HCT116 (cell line): ENCODE results near the gene LRRK1. TPM values are rescaled to one million over a fixed set of nuclear protein-coding genes. Genes with fewer than 3 reads are reported as not detected.

Experiments used
- ATAC-seq: fragments of 200-7000 bp; cut with Tn5 transposase; 2 replicates; pipeline ENCODE4 v1.9.1; 2020; ENCODE audit warnings: mild to moderate bottlenecking, moderate library complexity
- BruUV-seq: library from RNA; stranded (reverse); fragments of 400-500 nt; replicated peaks from 2 replicates; lab custom pipeline; 2021; lab: Mats Ljungman, UMichigan
- CTCF ChIA-PET: fragments of 300-600 bp; sonication (Branson Sonifier 250); formaldehyde crosslinking; loops from one replicate; lab custom pipeline; 2021; ENCODE audit warnings: antibody characterized with exemption; lab: Charles Lee
- POLR2A ChIA-PET: fragments of 300-600, 350-600 bp; sonication (Branson Sonifier 250); formaldehyde crosslinking; loops from one replicate; lab custom pipeline; 2021; ENCODE audit warnings: antibody characterized with exemption; lab: Charles Lee
- RAD21 ChIA-PET, 2 experiments: fragments of 300-600 bp; sonication (Branson Sonifier 250); formaldehyde crosslinking; loops; one replicate each; lab custom pipeline; 2023; ENCODE audit warnings: low total read pairs in 2 of 2; ENCODE audit not compliant: uncharacterized antibody in 2 of 2, unreplicated experiment in 2 of 2, low non-redundant PET in 1 of 2; lab: Charles Lee
- DNase-seq: peaks from one replicate; pipeline ENCODE4 v3.0.0-alpha.2; 2010; ENCODE audit warnings: low read depth, low spot score
- H2AFZ ChIP-seq: fragments of 200-600 bp; shearing (Covaris generic), sonication (generic); 2 replicates; pipeline ENCODE4 v1.6.1; 2017; ENCODE audit warnings: low read depth, mixed run types, mixed read lengths, antibody characterized with exemption, low read length; ENCODE audit not compliant: poor library complexity, severe bottlenecking
- H3K27ac ChIP-seq: 2 replicates; pipeline ENCODE4 v1.5.1; 2012; ENCODE audit warnings: low read depth, low read length
- H3K27me3 ChIP-seq: fragments of 200-600 bp; sonication (generic); 2 replicates; pipeline ENCODE4 v1.6.1; 2016; ENCODE audit warnings: mixed run types, low read length, mixed read lengths; ENCODE audit not compliant: insufficient read depth
- H3K36me3 ChIP-seq, 2 experiments: fragments of 200-500 bp in 1 of 2; fragments of 200-600 bp in 1 of 2; sonication (Bioruptor generic) in 1 of 2; sonication (generic) in 1 of 2; 2 replicates each; pipeline versions ENCODE4 v1.5.1 to v1.6.1; 2014 to 2016; ENCODE audit warnings: low read length in 2 of 2, inconsistent platforms in 1 of 2, mixed read lengths in 1 of 2, mixed run types in 1 of 2; ENCODE audit not compliant: insufficient read depth in 2 of 2, control insufficient read depth in 1 of 2
- H3K4me1 ChIP-seq, 2 experiments: fragments of 200-600 bp in 1 of 2; sonication (generic) in 1 of 2; 2 replicates each; pipeline versions ENCODE4 v1.5.1 to v1.6.1; 2012 to 2017; ENCODE audit warnings: low read length in 2 of 2, inconsistent platforms in 1 of 2, mild to moderate bottlenecking in 1 of 2, mixed read lengths in 1 of 2, mixed run types in 1 of 2, moderate library complexity in 1 of 2; ENCODE audit not compliant: insufficient read depth in 2 of 2, control insufficient read depth in 1 of 2
- H3K4me2 ChIP-seq: fragments of 200-600 bp; sonication (generic); 2 replicates; pipeline ENCODE4 v1.6.1; 2017; ENCODE audit warnings: mixed run types, low read length, mixed read lengths
- H3K4me3 ChIP-seq, 2 experiments: fragments of 200-600 bp in 1 of 2; sonication (generic) in 1 of 2; replicated peaks in 1 of 2; 2 replicates each; pipeline ENCODE4 v1.5.1; 2011 to 2016; ENCODE audit warnings: low read length in 2 of 2, control low read depth in 1 of 2, low read depth in 1 of 2, mild to moderate bottlenecking in 1 of 2, mixed read lengths in 1 of 2, mixed run types in 1 of 2
- H3K79me2 ChIP-seq: fragments of 200-600 bp; sonication (generic); 2 replicates; pipeline ENCODE4 v1.6.1; 2017; ENCODE audit warnings: mild to moderate bottlenecking, mixed run types, low read length, moderate library complexity, mixed read lengths; ENCODE audit not compliant: insufficient read depth
- H3K9ac ChIP-seq: fragments of 200-600 bp; sonication (generic); 2 replicates; pipeline ENCODE4 v1.6.1; 2016; ENCODE audit warnings: low read length, mixed read lengths
- H3K9me2 ChIP-seq: fragments of 200-600 bp; sonication (generic), shearing (Covaris generic); 2 replicates; pipeline ENCODE4 v1.6.1; 2017; ENCODE audit warnings: mixed run types, mild to moderate bottlenecking, moderate library complexity; ENCODE audit not compliant: insufficient read depth
- H3K9me3 ChIP-seq, 2 experiments: fragments of 200-500 bp in 1 of 2; fragments of 200-600 bp in 1 of 2; sonication (Bioruptor generic) in 1 of 2; sonication (generic) in 1 of 2; 2 replicates each; pipeline ENCODE4 v1.6.1; 2014 to 2017; ENCODE audit warnings: low read length in 2 of 2, mixed read lengths in 2 of 2, inconsistent platforms in 1 of 2, low read depth in 1 of 2, mild to moderate bottlenecking in 1 of 2, mixed run types in 1 of 2, moderate library complexity in 1 of 2; ENCODE audit not compliant: control insufficient read depth in 1 of 2, insufficient read depth in 1 of 2
- H4K20me1 ChIP-seq: fragments of 200-600 bp; sonication (generic), shearing (Covaris generic); 2 replicates; pipeline ENCODE4 v1.6.1; 2017; ENCODE audit warnings: mixed run types, mild to moderate bottlenecking, moderate library complexity; ENCODE audit not compliant: insufficient read depth
- ATF3 ChIP-seq: IDR thresholded peaks from 2 replicates; pipeline ENCODE4 v1.6.1; 2012
- CBX3 ChIP-seq: IDR thresholded peaks from 2 replicates; pipeline ENCODE4 v1.6.1; 2012; ENCODE audit warnings: low read depth
- CEBPB ChIP-seq: IDR thresholded peaks from 2 replicates; pipeline ENCODE4 v1.6.1; 2012; ENCODE audit warnings: low read depth
- CTCF ChIP-seq, 3 experiments: fragments of 200-600 bp in 1 of 3; sonication (generic) in 1 of 3; IDR thresholded peaks in 2 of 3; conservative IDR thresholded peaks in 1 of 3; 2 replicates each; pipeline ENCODE4 v1.5.1; 2012 to 2017; ENCODE audit warnings: low read depth in 2 of 3, low read length in 2 of 3, antibody characterized with exemption in 1 of 3, borderline replicate concordance in 1 of 3, control low read depth in 1 of 3, mild to moderate bottlenecking in 1 of 3, mixed read lengths in 1 of 3, mixed run types in 1 of 3, moderate library complexity in 1 of 3; ENCODE audit not compliant: insufficient read depth in 1 of 3
- EGR1 ChIP-seq: IDR thresholded peaks from 2 replicates; pipeline ENCODE4 v1.6.1; 2012; ENCODE audit warnings: low read depth
- ELF1 ChIP-seq: IDR thresholded peaks from 2 replicates; pipeline ENCODE4 v1.6.1; 2012; ENCODE audit warnings: low read depth, borderline replicate concordance
- EZH2 ChIP-seq: fragments of 200-600 bp; sonication (generic); IDR thresholded peaks from 2 replicates; pipeline ENCODE4 v1.6.1; 2017; ENCODE audit warnings: antibody characterized with exemption, mixed run types
- EZH2phosphoT487 ChIP-seq: fragments of 200-600 bp; IDR thresholded peaks from 2 replicates; pipeline ENCODE4 v1.6.1; 2018; ENCODE audit warnings: antibody characterized with exemption, borderline replicate concordance
- FOSL1 ChIP-seq: IDR thresholded peaks from 2 replicates; pipeline ENCODE4 v1.6.1; 2012; ENCODE audit warnings: low read depth
- JUND ChIP-seq: IDR thresholded peaks from 2 replicates; pipeline ENCODE4 v1.6.1; 2012
- MAX ChIP-seq: IDR thresholded peaks from 2 replicates; pipeline ENCODE4 v1.6.1; 2012
- POLR2A ChIP-seq: IDR thresholded peaks from 2 replicates; pipeline ENCODE4 v1.7.0; 2011; ENCODE audit warnings: borderline replicate concordance; ENCODE audit not compliant: insufficient read depth, insufficient read length; ENCODE audit errors: extremely low read depth
- POLR2AphosphoS5 ChIP-seq: IDR thresholded peaks from 2 replicates; pipeline ENCODE4 v1.6.1; 2011; ENCODE audit warnings: mild to moderate bottlenecking, low read depth, low read length, moderate library complexity
- RAD21 ChIP-seq: IDR thresholded peaks from 2 replicates; pipeline ENCODE4 v1.6.1; 2012; ENCODE audit warnings: low read depth, mild to moderate bottlenecking
- REST ChIP-seq: IDR thresholded peaks from 2 replicates; pipeline ENCODE4 v1.6.1; 2012; ENCODE audit warnings: low read depth
- SP1 ChIP-seq: IDR thresholded peaks from 2 replicates; pipeline ENCODE4 v1.6.1; 2012; ENCODE audit warnings: low read depth
- SRF ChIP-seq: IDR thresholded peaks from 2 replicates; pipeline ENCODE4 v1.6.1; 2012; ENCODE audit warnings: low read depth
- YY1 ChIP-seq: IDR thresholded peaks from 2 replicates; pipeline ENCODE4 v1.6.1; 2011; ENCODE audit warnings: low read length, low read depth, moderate library complexity, mild to moderate bottlenecking; ENCODE audit not compliant: insufficient replicate concordance; ENCODE audit errors: extremely low read depth
- ZBTB33 ChIP-seq: IDR thresholded peaks from 2 replicates; pipeline ENCODE4 v1.6.1; 2011; ENCODE audit warnings: mild to moderate bottlenecking, low read length, moderate library complexity; ENCODE audit not compliant: insufficient replicate concordance; ENCODE audit errors: extremely low read depth
- intact Hi-C: fragments of 100-400 bp; cut with micrococcal nuclease; formaldehyde crosslinking; loops from 2 replicates; pipeline ENCODE4 v1.10.0; 2022
- total RNA-seq: library from RNA; stranded (reverse); gene quantifications from one replicate; pipeline ENCODE4 v1.2.1, GENCODE V29; 2021; ENCODE audit not compliant: unreplicated experiment

The LRRK1 gene
- total RNA-seq, 1 experiment from 2014 or later = 21.6 TPM

GRCh38 chr15:100997442-100997841 lies 78.3 kb downstream of the LRRK1 start (continued):
- TF ChIP-seq REST (no peak), EZH2 (no peak), EZH2phosphoT487 (no peak), POLR2A (no peak), RAD21 (no peak)

GRCh38 chr15:100998630-100999029 lies 79.5 kb downstream of the LRRK1 start:
- no peak overlapping the region for H3K4me3 ChIP-seq
- H3K4me2 ChIP-seq = no peak overlapping the region
- POLR2A ChIA-PET = no interaction called here
- no peaks in the 10 kb centered on the region for H3K79me2 ChIP-seq
- no peaks in the 10 kb centered on the region for H3K9me2 ChIP-seq
- H3K4me1 ChIP-seq = no peaks in the 10 kb centered on the region
- ATAC-seq (no peak), DNase-seq (no peak)
- RAD21 ChIA-PET = no interaction called here
- no peaks in the 10 kb centered on the region for H3K27me3 ChIP-seq
- CTCF ChIA-PET = interaction anchor here (0.7 to 2.7 kb wide), 3 partner anchors 9 to 366 kb away, joined by 3 to 15 read pairs (median 7); no protein-coding TSS in a partner anchor
- H4K20me1 ChIP-seq = no peaks in the 10 kb centered on the region
- H3K9me3 ChIP-seq = no peaks in the 10 kb centered on the region
- intact Hi-C loops = no loop called here
- H3K27ac ChIP-seq = no peak overlapping the region
- H3K9ac ChIP-seq = no peak overlapping the region
- no peaks in the 10 kb centered on the region; a peak in 1 of 4 replicates for H3K36me3 ChIP-seq
- BruUV-seq = no TSS peak
- H2AFZ ChIP-seq = no peak overlapping the region
- TF ChIP-seq MAX (no peak), ELF1 (no peak), CEBPB (no peak), CTCF (IDR thresholded peaks at IDR 0.05 in 2 of 3, conservative IDR thresholded peaks at IDR 0.05 in 1 of 3; ENCODE audit: borderline replicate concordance in 1 of 3, insufficient read depth in 1 of 3, low read depth in 2 of 3, low read length in 2 of 3) (no peak), JUND (no peak), SP1 (no peak), FOSL1 (no peak), EZH2phosphoT487 (no peak), POLR2AphosphoS5 (no peak), SRF (no peak), CBX3 (no peak), YY1 (no peak), ZBTB33 (no peak), POLR2A (no peak), EZH2 (no peak), EGR1 (no peak), ATF3 (no peak)
